ENCODE data around the gene NR3C1. TPM values are rescaled to one million over a fixed set of nuclear protein-coding genes. Genes with fewer than 3 reads are reported as not detected.

Gene NR3C1
- polyA plus RNA-seq, 6 donors from 2014 or later: 87.7 to 150 (median 106) TPM

- peak; percentile 63 to 67 for ATAC-seq (ENCODE audit: low read depth in 2 of 2)
- H3K4me1 Mint-ChIP-seq: peaks cover 13 to 25% (median 14%) of the 10 kb centered on the region in 3 donors
These were observed 174.0 kb downstream of the NR3C1 start for GRCh38 chr5:143229426-143229895.

DNA sequence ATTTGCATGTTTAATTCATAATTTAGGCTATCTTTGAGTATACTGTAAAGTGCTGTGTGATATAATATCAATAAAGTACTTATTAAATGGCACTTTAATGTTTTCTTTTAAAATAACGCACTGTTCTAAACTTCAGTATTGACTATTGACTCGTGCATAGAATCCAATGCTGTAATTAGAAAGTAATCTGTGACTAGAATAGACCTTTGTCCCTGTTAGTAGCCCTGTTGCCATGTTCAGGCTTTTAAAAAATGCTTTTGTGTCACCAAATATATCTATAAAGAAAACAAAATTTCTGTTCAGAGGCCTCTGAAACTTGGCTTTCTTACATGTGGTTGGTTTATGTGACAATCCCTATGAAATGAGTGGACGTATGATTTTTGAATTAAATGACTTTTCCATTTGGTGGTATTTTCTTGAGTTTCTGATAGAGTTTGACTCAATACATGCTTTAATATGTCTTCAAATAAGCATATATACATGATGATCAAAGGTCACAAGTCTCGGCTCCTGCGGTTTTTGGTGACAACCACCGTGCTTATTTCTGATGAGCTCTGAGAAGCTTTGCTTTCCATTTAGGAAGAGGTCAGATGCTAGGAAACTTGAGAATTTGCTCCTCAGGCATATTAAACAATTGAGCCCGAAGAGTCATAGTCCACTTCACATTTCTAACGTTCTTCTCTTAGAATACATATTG, 174.7 kb downstream of the NR3C1 start:
- peaks cover 13 to 26% (median 14%) of the 10 kb centered on the region in 3 donors for H3K4me1 Mint-ChIP-seq
- H3K27me3 Mint-ChIP-seq: no peaks in the 10 kb centered on the region
- H3K9me3 Mint-ChIP-seq: no peaks in the 10 kb centered on the region
- H3K27ac Mint-ChIP-seq: peak overlapping the region in 3 of 6 donors; percentile 5 to 81 (median 10)
- no peak overlapping the region for H3K4me3 Mint-ChIP-seq
- ATAC-seq (ENCODE audit: low read depth in 2 of 2) (no peak), DNase-seq (no peak)
- H3K36me3 Mint-ChIP-seq: no peaks in the 10 kb centered on the region

More at GRCh38 chr5:143229426-143229895, 174.0 kb downstream of the NR3C1 start:
- Mint-ChIP-seq H3K4me3 (peak overlapping the region in 5 of 8 donors; percentile 15 to 76 (median 44)), H3K27me3 (no peaks in the 10 kb centered on the region), H3K36me3 (no peaks in the 10 kb centered on the region), H3K27ac (peak overlapping the region; percentile 76 to 90 (median 83)), H3K9me3 (no peaks in the 10 kb centered on the region)
- DNase-seq: no peak

All from naive B cell (primary cell).